ENCODE results near the gene NACC1. TPM values are rescaled to one million over a fixed set of nuclear protein-coding genes. Genes with fewer than 3 reads are reported as not detected.

The NACC1 gene
- total RNA-seq, 2 experiments from 2014 or later: 74.5 to 82.2 TPM

Other genes starting within 250 kb of the NACC1 start
- gene DNASE2, start 236.8 kb upstream of the NACC1 start, total RNA-seq: 10 to 100 TPM; 37.6 to 39.3 TPM
- gene KLF1, start 231.1 kb upstream of the NACC1 start, total RNA-seq: under 1 TPM; 0.13 to 0.20 TPM
- 10 to 100 TPM; 23.3 to 25.1 TPM for gene GCDH, start 227.1 kb upstream of the NACC1 start, total RNA-seq
- 1 to 10 TPM; 3.9 to 4.9 TPM for gene SYCE2, start 199.0 kb upstream of the NACC1 start, total RNA-seq
- gene FARSA, start 184.6 kb upstream of the NACC1 start, total RNA-seq: 10 to 100 TPM; 72.4 to 74.9 TPM
- 100 to 1,000 TPM; 640 to 660 TPM for gene CALR, start 179.7 kb upstream of the NACC1 start, total RNA-seq
- 100 to 1,000 TPM; 119 to 123 TPM for gene RAD23A, start 172.4 kb upstream of the NACC1 start, total RNA-seq
- 10 to 100 TPM; 17.5 to 18.4 TPM for gene GADD45GIP1, start 161.0 kb upstream of the NACC1 start, total RNA-seq
- gene DAND5, start 148.7 kb upstream of the NACC1 start, total RNA-seq: under 1 TPM; 0.13 to 0.15 TPM
- under 1 TPM in 1 of 2 experiments, not detected in 1; 0.05 TPM for gene NFIX, start 122.8 kb upstream of the NACC1 start, total RNA-seq
- 1 to 10 TPM; 5.7 to 6.2 TPM for gene LYL1, start 15.4 kb upstream of the NACC1 start, total RNA-seq
- gene TRMT1, start 1.5 kb upstream of the NACC1 start, total RNA-seq: 10 to 100 TPM; 29.4 to 29.7 TPM
- gene STX10, start 32.1 kb downstream of the NACC1 start, total RNA-seq: 10 to 100 TPM; 69.0 to 72.2 TPM
- 100 to 1,000 TPM; 231 to 234 TPM for gene IER2, start 32.1 kb downstream of the NACC1 start, total RNA-seq

Data from activated CD4-positive, alpha-beta memory T cell treated with anti-CD3 and anti-CD28 coated beads, Interleukin-2, amount 10 ng/mL, durations not matched to agents 7 days and 5 days (primary cell).